Raji (cell line): ENCODE results near the gene ARHGAP36.

Source experiments
- POLR2A ChIP-seq: IDR thresholded peaks from 2 replicates; pipeline ENCODE4 v1.6.1; 2011; ENCODE audit warnings: low read depth, low read length, control low read depth; ENCODE audit not compliant: insufficient read depth

The ARHGAP36 gene

GRCh38 chrX:131058136-131058868, at the start of gene ARHGAP36:
Gene ARHGAP36, plus strand, starts transcription at chrX:131058346. Its CDS starts 23,320 bp downstream, at chrX:131081666.
- TF ChIP-seq POLR2A = no peak

GRCh38 chrX:131010186-131010585, 48.0 kb upstream of the ARHGAP36 start:
- no peak for TF ChIP-seq POLR2A

GRCh38 chrX:131025336-131025735, 32.8 kb upstream of the ARHGAP36 start:
- no peak for TF ChIP-seq POLR2A

- TF ChIP-seq POLR2A = no peak
These were observed 25.6 kb upstream of the ARHGAP36 start for GRCh38 chrX:131032354-131033230.

GRCh38 chrX:131034063-131034462, 24.1 kb upstream of the ARHGAP36 start:
- TF ChIP-seq POLR2A = no peak

- TF ChIP-seq POLR2A = no peak
These were observed 17.4 kb upstream of the ARHGAP36 start for GRCh38 chrX:131040781-131041180.

- TF ChIP-seq POLR2A = no peak
These were observed 16.5 kb upstream of the ARHGAP36 start for GRCh38 chrX:131041667-131042066.

- TF ChIP-seq POLR2A = no peak
These were observed 12.4 kb upstream of the ARHGAP36 start for GRCh38 chrX:131045726-131046125.

- no peak for TF ChIP-seq POLR2A
These were observed 11.6 kb upstream of the ARHGAP36 start for GRCh38 chrX:131046596-131046995.

- no peak for TF ChIP-seq POLR2A
These were observed 11.0 kb upstream of the ARHGAP36 start for GRCh38 chrX:131047180-131047579.

- no peak for TF ChIP-seq POLR2A
These were observed 5.1 kb upstream of the ARHGAP36 start for GRCh38 chrX:131053076-131053475.

GRCh38 chrX:131054906-131055305, 3.2 kb upstream of the ARHGAP36 start:
- TF ChIP-seq POLR2A = no peak

GRCh38 chrX:131057706-131058105, 440 bp upstream of the ARHGAP36 start:
- no peak for TF ChIP-seq POLR2A

GRCh38 chrX:131059246-131059645, 1.1 kb downstream of the ARHGAP36 start:
- no peak for TF ChIP-seq POLR2A

GRCh38 chrX:131060147-131060546, 2.0 kb downstream of the ARHGAP36 start:
- no peak for TF ChIP-seq POLR2A

GRCh38 chrX:131061306-131061705, 3.2 kb downstream of the ARHGAP36 start:
- no peak for TF ChIP-seq POLR2A

GRCh38 chrX:131063613-131064012, 5.5 kb downstream of the ARHGAP36 start:
- TF ChIP-seq POLR2A = no peak

- no peak for TF ChIP-seq POLR2A
These were observed 8.1 kb downstream of the ARHGAP36 start for GRCh38 chrX:131066237-131066636.
